Prostate gland (tissue), 2 donors: ENCODE measurements around the gene SOX5.

Source experiments
- CTCF ChIP-seq, 4 experiments: fragments of 200-600 bp in 2 of 4; fragments of 450-650 bp in 2 of 4; sonication (generic) in 2 of 4; IDR thresholded peaks; 1 replicate in 3 of 4; 2 replicates in 1 of 4; pipeline ENCODE4 v1.5.1; 2016 to 2019; ENCODE audit warnings: antibody characterized with exemption in 4 of 4, mild to moderate bottlenecking in 2 of 4, moderate library complexity in 2 of 4
- POLR2AphosphoS5 ChIP-seq: sonication (generic); formaldehyde crosslinking; IDR thresholded peaks from one replicate; pipeline ENCODE4 v1.6.1; 2017; ENCODE audit warnings: antibody characterized with exemption

GRCh38 chr12:23484238-23484637, 465.2 kb downstream of the SOX5 start:
- TF ChIP-seq CTCF (IDR thresholded peaks at IDR 0.05) = no peak
- no peak for TF ChIP-seq POLR2AphosphoS5
